Middle frontal gyrus (tissue), 1 donor: ENCODE data around the gene DCHS1.
"Not testable (repeated sequence)": the region's sequence is repeated elsewhere in the genome, so short reads cannot be mapped to it uniquely, and the experiment has no call there.

Experiments
- DNase-seq: peaks from one replicate; pipeline ENCODE4 v3.0.0-alpha.2; 2015; ENCODE audit warnings: low spot score; ENCODE audit errors: extremely low spot score

DCHS1 gene, protein sequence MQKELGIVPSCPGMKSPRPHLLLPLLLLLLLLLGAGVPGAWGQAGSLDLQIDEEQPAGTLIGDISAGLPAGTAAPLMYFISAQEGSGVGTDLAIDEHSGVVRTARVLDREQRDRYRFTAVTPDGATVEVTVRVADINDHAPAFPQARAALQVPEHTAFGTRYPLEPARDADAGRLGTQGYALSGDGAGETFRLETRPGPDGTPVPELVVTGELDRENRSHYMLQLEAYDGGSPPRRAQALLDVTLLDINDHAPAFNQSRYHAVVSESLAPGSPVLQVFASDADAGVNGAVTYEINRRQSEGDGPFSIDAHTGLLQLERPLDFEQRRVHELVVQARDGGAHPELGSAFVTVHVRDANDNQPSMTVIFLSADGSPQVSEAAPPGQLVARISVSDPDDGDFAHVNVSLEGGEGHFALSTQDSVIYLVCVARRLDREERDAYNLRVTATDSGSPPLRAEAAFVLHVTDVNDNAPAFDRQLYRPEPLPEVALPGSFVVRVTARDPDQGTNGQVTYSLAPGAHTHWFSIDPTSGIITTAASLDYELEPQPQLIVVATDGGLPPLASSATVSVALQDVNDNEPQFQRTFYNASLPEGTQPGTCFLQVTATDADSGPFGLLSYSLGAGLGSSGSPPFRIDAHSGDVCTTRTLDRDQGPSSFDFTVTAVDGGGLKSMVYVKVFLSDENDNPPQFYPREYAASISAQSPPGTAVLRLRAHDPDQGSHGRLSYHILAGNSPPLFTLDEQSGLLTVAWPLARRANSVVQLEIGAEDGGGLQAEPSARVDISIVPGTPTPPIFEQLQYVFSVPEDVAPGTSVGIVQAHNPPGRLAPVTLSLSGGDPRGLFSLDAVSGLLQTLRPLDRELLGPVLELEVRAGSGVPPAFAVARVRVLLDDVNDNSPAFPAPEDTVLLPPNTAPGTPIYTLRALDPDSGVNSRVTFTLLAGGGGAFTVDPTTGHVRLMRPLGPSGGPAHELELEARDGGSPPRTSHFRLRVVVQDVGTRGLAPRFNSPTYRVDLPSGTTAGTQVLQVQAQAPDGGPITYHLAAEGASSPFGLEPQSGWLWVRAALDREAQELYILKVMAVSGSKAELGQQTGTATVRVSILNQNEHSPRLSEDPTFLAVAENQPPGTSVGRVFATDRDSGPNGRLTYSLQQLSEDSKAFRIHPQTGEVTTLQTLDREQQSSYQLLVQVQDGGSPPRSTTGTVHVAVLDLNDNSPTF (N-terminal part only)

DNA sequence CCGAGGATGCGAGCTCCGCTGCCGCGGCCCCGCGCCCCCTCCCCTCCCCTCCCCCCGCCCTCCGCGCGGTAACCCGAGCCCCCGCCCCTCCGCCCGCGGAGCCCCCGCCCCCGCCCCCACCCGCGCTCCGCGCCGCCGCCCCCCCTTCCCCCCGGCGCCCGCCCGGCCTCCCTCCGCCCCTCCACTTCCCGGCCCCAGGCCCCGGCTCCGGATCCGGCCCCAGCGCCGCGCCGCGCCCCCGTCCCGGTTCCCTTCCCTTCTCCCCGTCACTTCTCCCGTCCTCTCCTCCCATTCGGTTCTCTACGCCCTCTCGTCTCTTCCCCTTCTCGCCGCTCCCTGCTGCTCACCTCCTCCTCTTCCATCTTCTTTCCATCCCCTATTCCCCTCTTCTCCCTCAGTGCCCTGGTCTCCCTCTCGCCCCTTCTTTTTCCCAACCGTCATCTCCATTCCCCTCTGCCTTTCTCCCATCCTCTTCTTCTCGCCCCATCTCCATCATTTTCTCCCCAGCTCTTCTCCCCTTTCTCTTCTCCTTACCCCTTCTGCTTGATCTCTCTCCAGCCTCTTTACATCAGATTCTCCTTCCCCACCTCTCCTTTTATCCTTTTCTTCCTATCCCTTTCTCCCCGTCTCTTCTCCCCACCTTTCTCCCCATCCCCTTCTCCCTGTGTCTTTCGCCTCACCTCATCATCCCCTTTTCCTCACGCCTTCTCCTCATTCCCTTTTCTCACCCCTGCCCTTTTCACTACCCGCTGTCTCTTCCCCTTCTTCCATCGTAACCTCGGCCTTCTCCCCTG, at the start of gene DCHS1:
DCHS1 (minus strand) TSS at position 20 of the 794 bp plus-strand sequence. CDS start 14,196 bp downstream, outside the sequence.
- DNase-seq = no peak

DNA sequence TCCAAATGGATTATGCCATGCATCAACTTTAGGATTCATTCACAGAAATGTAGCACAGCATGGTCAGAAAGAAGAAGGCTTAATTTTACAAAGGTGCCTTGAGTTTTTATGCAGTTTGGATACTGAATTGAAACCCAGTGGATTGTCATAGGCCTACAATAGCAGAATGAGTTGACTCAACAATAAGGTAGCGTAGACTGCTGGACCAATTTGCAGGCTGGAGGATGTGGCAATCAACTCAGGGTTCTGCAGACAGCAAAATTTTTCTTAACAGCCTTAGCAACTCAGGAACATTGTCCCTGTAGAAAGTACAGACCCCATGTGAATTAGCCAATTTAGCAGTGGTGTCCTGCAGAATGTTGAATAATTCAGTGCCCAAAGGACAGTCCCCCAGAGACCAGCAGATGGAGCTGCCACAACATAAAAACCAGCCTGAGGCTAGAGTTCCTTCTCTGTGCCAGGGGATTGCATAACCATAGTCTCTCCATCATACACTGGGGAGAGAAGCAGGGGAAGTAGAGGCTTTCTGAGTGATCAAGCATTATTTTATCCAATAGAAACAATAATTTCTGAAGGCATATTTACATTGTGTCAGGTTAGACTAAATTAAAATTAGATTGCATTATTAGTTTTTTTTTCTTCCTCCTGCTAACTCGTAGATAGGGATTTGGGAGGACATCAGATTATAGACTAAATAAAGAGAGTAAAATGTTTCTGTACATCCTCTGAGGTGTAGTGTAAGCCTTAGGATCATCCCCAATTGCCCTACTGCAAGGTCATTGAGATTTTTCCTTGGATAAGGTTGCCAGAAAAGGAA, 47.8 kb upstream of the DCHS1 start:
- DNase-seq = peak; percentile 61

DNA sequence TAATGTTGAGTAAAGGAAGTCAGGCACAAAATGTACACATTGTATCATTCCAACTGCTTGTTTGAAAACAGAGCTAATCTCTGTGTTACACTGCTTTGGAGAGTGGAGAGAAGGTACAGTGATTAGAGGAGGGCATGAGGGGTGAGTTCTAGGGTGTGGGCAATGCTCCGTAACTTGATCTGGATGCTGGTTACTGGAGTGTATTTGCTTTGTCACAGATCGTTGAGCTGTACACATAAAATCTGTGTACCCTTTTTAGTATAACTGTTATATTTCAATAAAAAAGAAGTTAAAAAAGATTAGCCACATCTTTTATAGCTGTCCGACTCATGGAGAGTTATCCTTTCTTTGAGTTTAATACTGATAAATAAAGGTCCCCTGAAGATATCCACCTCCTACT, 46.3 kb upstream of the DCHS1 start:
- not testable (repeated sequence) for DNase-seq

DNA sequence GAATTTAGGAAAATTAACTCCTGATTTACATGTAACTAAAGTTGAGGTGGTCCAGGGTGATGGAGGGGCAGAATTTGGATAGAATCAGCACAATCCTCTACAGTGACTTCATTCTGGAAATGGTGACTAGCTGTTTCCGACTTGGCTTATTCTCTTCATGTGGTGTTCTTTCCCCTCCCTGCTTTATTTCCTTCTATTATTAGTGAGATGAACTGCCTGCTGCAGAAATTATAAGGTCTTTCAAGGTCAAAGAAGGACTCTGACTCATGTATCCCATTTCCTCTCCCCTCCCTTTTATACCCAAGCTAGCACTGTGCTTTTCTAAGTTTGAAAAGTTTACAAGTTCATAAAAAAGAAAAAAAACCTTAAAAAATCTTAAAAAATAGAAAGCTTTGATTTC, 39.8 kb upstream of the DCHS1 start:
- no peak for DNase-seq

DNA sequence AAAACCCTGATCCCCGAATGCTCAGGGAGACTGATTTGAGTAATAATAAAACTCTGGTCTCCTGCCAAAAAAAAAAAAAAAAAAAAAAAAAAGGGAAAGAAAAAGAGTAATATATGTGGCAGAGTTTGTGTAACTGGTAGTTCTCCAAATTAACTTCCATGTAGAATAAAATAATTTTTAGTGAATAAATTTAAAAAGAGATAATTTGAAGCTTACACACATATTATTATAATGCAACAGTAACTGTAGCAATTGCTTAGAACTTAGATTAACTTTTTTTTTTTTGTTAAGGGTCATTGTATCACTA, 38.6 kb upstream of the DCHS1 start:
- DNase-seq = no peak

DNA sequence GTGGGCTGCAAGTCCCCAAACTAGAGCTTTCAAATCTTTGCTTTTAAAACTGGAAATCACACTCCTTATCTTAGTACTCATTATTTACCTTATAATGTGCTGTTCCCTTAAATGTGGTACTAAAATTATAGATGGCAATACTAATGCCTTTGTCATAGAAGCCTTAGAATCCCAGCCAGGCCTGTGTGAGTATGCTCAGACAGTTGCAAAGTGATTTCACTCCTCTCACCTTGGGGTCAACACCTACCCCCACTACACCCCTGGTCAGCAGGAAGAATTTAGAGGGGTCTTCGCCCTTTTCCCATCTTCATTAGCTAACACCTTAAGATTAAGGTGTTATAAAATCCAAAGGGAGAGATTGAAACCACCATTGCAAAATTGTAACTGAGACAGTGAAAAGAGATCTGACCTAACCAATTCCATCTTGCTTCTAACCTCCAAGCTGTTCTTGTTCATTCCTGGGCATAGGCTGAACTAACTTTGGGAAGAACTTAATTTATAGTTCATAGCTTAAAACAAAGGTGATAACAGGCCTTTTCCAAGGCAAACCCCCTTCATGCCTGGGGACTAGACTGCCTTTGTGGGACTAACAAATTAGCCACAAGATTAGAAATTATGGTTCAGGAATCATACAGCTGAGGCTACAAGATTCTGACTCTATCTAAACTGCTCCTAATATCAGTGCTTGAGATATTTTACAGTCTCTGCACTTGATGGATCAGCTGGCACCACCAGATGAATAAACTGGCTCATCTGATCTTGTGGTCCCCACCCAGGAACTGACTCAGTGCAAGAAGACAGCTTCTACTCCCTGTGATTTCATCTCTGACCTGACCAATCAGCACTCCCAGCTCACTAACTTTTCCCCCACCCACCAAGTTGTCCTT, 38.0 kb upstream of the DCHS1 start:
- no peak for DNase-seq

DNA sequence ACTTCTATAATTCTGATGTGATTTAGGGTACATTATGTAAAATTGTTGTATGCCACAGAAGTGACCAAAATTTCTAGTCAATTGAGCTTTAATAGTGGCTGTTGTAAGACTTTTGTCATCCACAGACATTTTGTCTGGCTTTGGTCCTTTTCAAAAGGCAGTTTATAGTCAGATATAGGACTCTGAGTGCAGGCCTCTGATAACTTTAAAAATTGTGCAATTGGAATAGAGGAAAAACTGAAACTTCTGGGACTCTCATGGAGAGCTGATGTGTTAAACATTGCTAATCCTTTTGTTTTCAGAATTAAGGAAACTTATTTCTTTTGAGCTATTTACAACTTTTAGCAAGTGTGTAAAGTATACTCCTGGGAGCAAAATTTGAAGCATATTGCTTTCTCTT, 36.5 kb upstream of the DCHS1 start:
- no peak for DNase-seq

DNA sequence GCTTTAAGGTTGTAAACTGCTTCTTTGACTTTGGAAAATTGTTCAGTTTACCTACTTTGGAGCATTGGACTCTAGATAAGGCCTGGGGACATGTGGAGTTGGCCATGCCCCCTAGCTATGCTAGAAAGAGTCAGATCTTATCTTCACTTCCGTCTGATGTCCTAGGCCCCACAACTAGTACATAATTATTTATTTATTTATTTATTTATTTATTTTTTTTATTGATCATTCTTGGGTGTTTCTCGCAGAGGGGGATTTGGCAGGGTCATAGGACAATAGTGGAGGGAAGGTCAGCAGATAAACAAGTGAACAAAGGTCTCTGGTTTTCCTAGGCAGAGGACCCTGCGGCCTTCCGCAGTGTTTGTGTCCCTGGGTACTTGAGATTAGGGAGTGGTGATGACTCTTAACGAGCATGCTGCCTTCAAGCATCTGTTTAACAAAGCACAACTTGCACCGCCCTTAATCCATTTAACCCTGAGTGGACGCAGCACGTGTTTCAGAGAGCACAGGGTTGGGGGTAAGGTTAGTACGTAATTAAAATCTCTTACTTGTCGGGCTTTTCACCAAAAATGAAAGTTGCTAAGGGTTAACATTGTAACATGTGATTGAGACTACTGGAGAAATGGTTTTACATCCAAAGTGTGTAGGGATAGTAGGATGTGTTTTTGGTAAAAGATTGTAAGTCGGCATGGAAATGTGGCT, 35.0 kb upstream of the DCHS1 start:
- DNase-seq = not testable (repeated sequence)

DNA sequence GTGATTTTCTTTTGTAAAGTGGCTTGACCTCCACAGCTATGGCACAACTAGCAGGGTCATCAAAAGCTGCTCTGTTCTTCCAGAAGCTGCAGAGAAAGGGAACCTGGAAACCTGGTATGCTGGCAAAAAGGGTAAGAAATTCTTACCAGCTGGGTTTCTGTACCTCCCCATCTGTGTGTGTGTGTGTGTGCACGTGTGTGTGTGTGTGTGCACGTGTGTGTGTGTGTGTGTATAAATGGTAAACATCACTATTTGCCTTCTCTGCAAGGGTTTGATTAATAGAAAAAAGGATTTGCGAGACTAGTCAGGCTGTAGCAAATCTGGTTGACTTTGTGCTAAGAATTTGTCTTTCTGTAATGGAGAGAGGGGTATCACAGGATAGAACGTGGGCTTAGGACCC, 32.3 kb upstream of the DCHS1 start:
- no peak for DNase-seq

DNA sequence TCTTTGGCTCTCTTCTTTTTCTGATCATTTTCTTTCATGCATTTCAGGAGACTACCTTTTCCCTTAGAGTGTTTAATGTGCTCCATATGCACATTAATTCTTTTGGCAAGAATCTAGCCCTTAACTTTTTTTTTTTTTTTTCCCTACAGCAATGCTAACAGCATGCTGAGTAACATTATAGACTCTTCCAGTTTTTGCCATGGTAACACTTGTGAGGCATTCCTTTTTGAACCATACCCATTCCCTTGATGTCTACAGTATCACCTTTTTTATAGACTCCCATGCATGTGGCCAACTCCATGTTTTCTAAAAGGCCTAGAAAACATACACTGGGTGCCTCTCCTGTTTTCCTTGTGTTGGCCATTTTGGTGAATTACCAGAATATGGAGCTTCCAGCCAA, 30.4 kb upstream of the DCHS1 start:
- DNase-seq = no peak

DNA sequence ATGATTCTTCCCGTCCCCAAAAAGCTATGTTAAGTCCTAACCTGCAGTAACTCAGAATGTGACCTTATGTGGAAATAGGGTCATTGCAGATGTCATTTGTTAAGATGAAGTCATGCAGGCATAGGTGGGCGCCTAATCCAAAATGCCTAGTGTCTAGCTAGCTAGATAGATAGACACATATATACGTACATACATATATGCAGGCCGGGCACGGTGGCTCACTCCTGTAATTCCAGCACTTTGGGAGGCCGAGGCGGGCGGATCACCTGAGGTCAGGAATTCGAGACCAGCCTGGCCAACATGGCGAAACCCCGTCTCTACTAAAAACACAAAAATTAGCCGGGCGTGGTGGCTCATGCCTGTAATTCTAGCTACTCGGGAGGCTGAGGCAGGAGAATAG, 28.5 kb upstream of the DCHS1 start:
- DNase-seq = not testable (repeated sequence)

DNA sequence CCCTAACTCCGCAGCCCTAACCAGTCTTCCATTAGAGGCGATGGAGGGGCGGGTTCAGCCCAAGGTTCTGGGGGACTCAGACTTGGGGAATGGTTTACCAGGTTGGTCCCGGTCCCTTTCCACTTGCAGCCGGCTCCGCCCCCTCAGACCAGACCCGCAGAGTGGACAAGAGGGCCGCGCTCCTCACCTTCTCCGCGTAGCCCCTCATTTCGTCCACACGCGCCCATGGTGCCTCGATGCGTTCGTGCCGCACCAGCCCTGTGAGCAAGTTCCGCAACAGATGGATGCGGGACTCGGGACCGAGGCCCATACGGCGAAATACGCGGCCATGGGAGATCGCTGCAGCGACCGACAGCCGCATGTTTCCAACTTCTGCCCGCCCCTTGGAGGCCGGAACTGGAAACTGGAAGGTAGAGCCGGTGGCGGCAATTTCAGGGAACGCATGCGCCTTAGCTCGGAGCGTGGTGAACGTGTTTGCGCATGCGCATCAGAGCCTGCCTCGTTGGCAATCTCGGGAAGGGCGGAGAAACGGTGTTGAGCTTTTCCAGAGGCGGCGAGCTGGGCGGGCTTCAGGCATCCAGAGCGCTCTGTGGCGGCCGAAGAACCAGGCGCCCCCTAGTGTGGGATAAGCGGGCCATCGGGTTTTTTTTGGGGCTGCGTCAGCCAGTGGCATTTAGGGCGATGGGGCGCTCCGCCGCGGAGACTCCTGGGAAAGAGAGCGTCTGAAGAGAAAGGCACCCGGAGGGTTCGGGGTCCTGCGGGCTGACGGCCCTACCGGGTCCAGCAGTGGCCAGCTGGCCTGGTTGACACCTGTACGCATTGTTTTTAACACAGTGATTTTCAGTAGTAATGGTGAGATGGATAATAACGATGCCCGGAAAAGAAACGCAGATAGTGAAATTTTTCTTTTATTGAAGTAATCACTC, 27.6 kb upstream of the DCHS1 start, which contains the start of gene MRPL17:
MRPL17 (minus strand) TSS at position 405 of the 926 bp plus-strand sequence; CDS start at position 361, 44 bp downstream.
- DNase-seq = peak; percentile 98

DNA sequence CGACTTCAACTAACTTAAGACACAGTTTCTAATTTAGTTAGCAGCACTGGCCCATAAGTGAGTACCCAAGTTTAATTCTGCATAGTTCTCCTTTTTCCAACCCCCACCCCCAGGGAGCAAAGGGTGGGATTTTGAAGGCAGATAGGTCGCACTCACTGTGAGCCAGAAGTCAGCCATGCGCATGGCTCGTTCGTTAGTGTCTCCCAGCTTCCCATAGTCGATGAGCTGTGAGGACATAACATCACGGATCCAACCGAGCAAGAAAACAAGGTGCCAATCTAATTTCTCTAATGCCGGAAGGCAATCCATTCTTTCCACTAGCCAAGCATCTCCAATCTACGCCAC, 27.0 kb upstream of the DCHS1 start:
- no peak for DNase-seq

DNA sequence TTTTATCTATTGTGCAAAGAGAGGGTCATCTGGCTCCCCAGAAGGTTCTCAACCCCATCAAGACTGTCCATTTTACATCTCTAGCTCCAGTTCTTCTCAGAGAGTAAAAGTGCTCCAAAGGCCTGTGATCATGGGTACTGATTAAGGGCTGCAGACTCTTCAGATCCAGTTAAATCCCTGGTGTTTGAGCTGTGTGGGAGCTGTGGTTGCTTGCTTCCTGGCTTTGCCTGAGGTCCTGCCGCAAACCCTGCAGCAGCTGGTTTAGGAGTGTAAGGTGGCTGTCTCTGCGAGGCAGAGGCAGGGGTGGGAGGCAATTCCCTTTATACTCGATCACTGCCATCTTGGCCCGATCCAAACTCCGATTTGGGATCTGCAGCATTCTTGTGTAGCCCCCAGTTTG, 26.3 kb upstream of the DCHS1 start:
- no peak for DNase-seq

DNA sequence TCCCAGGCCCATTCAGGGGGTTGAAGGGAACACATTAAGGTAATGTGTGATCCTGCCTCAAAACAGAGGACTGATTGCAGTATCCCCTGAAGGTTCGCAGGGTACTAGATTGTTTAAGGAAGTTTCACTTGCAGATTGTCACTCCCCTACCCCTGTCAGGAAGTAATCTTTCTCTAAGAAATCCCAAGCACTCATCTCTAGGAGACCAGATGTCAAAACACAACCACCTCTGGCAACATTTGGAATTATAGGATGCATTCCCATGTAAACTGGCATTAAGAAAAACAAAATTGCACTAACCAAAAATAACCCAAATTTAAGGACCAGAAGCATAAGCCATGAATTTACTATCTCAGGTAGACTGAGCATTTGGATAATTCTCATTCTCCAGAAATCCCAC, 25.9 kb upstream of the DCHS1 start:
- DNase-seq = no peak

DNA sequence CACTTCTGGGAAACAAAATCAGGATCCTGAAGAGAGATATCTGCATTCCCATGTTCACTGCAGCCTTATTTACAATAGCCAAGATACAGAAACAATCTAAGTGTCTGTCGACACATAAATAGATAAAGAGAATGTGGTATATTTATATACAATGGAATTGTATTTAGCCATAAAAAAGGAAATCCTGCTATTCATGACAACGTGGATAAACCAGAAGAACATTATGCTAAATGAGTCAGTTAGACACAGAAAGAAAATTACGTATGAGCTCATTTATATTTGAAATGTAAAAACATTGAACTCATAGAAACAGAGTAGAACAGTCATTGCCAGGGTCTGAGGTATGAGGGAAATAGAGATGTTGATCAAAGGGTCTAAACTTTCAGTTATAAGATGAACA, 21.4 kb upstream of the DCHS1 start:
- DNase-seq = no peak

DNA sequence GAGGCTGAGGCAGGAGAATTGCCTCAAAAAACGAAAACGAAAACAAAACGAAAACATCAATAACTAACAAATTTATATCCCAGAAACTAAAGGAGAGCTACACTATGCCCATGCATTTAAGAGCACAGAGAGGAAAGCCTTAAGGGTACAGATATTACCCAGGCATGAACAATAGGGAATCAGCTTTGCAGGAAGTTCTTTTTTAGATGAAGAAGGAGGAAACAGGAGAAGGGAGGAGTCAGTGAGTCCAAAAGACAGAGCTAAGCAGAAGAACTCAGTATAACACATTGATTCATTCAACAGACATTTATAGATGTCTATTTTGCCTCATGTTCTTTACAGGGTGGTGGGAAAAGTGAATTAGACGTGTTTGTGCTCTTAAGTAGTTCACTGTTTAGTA, 19.3 kb upstream of the DCHS1 start:
- DNase-seq = no peak

DNA sequence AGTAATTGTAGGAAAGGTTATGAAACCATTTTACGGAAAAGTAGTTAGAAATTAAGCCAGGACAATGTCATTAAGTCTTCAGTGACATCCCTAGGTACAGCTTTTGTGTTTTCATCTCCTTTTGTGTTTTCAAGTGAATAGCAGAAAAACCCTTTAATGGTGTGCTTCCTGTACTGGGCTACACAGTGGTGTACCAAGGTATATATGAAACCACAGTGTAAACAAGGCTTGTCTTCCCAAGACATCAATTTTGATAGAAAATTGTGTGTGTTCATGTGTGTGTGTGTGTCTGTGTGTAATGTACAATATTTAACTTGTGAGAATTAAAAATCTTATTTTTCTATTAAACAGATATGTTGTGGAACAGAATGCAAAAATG, 18.6 kb upstream of the DCHS1 start:
- no peak for DNase-seq
